ENCODE data around the gene DENND5A. TPM values are rescaled to one million over a fixed set of nuclear protein-coding genes. Genes with fewer than 3 reads are reported as not detected.

The DENND5A gene
- total RNA-seq, 1 donor from 2014 or later, result 75.3 TPM

- no peak for DNase-seq (ENCODE audit: low spot score, unreplicated experiment)
- Mint-ChIP-seq H3K27ac (no peak overlapping the region), H3K27me3 (peaks cover 63% of the 10 kb centered on the region), H3K9me3 (ENCODE audit: low read depth) (no peaks in the 10 kb centered on the region), H3K36me3 (ENCODE audit: insufficient read depth) (no peaks in the 10 kb centered on the region), H3K4me3 (ENCODE audit: low read depth) (peak overlapping the region; percentile 58), H3K4me1 (ENCODE audit: low read depth) (peaks cover 5% of the 10 kb centered on the region)
- peak; percentile 31 for TF ChIP-seq CTCF (IDR thresholded peaks at IDR 0.05; ENCODE audit: unreplicated experiment)
Observed at GRCh38 chr11:9092853-9093778, 172.0 kb downstream of the DENND5A start.

- Mint-ChIP-seq H3K4me3 (ENCODE audit: low read depth) (peak overlapping the region; percentile 58), H3K27ac (no peak overlapping the region)
Observed at GRCh38 chr11:9092072-9092471, 173.1 kb downstream of the DENND5A start.

GRCh38 chr11:9091044-9091922 is 173.9 kb downstream of the DENND5A start, which contains the start of gene SCUBE2:
Gene SCUBE2, minus strand, starts transcription at chr11:9091599. Its CDS starts 71 bp downstream, at chr11:9091528.
- peak within 1 kb of the TSS; percentile 68 for H3K4me3 Mint-ChIP-seq (ENCODE audit: low read depth)
- H3K36me3 Mint-ChIP-seq (ENCODE audit: insufficient read depth), result no peaks in the 10 kb centered on the region
- no peaks in the 10 kb centered on the region for H3K9me3 Mint-ChIP-seq (ENCODE audit: low read depth)
- DNase-seq (ENCODE audit: low spot score, unreplicated experiment), result no peak
- H3K27ac Mint-ChIP-seq, result no peak within 1 kb of the TSS
- TF ChIP-seq CTCF (IDR thresholded peaks at IDR 0.05; ENCODE audit: unreplicated experiment), result no peak
- peaks cover 5% of the 10 kb centered on the region for H3K4me1 Mint-ChIP-seq (ENCODE audit: low read depth)
- H3K27me3 Mint-ChIP-seq, result peaks cover 68% of the 10 kb centered on the region

More at GRCh38 chr11:9092072-9092471, 173.1 kb downstream of the DENND5A start:
- DNase-seq (ENCODE audit: low spot score, unreplicated experiment), result no peak
- TF ChIP-seq CTCF (IDR thresholded peaks at IDR 0.05; ENCODE audit: unreplicated experiment), result no peak
- Mint-ChIP-seq H3K4me1 (ENCODE audit: low read depth) (peaks cover 5% of the 10 kb centered on the region), H3K27me3 (peaks cover 73% of the 10 kb centered on the region), H3K36me3 (ENCODE audit: insufficient read depth) (no peaks in the 10 kb centered on the region), H3K9me3 (ENCODE audit: low read depth) (no peaks in the 10 kb centered on the region)

GRCh38 chr11:9090488-9091043 is 174.6 kb downstream of the DENND5A start:
- no peak overlapping the region for H3K27ac Mint-ChIP-seq
- no peaks in the 10 kb centered on the region for H3K9me3 Mint-ChIP-seq (ENCODE audit: low read depth)
- H3K27me3 Mint-ChIP-seq, result peaks cover 69% of the 10 kb centered on the region
- peak overlapping the region; percentile 68 for H3K4me3 Mint-ChIP-seq (ENCODE audit: low read depth)
- DNase-seq (ENCODE audit: low spot score, unreplicated experiment), result no peak
- H3K4me1 Mint-ChIP-seq (ENCODE audit: low read depth), result peaks cover 5% of the 10 kb centered on the region
- TF ChIP-seq CTCF (IDR thresholded peaks at IDR 0.05; ENCODE audit: unreplicated experiment), result no peak
- no peaks in the 10 kb centered on the region for H3K36me3 Mint-ChIP-seq (ENCODE audit: insufficient read depth)

- Mint-ChIP-seq H3K27me3 (peaks cover 63% of the 10 kb centered on the region), H3K36me3 (ENCODE audit: insufficient read depth) (no peaks in the 10 kb centered on the region), H3K27ac (no peak overlapping the region), H3K9me3 (ENCODE audit: low read depth) (no peaks in the 10 kb centered on the region), H3K4me1 (ENCODE audit: low read depth) (peaks cover 5% of the 10 kb centered on the region), H3K4me3 (ENCODE audit: low read depth) (peak overlapping the region; percentile 7)
- DNase-seq (ENCODE audit: low spot score, unreplicated experiment), result no peak
- no peak for TF ChIP-seq CTCF (IDR thresholded peaks at IDR 0.05; ENCODE audit: unreplicated experiment)
Observed at GRCh38 chr11:9089636-9090035, 175.5 kb downstream of the DENND5A start.
